Measurements from ENCODE around the gene FHL3.
"Not testable (repeated sequence)": the region's sequence is repeated elsewhere in the genome, so short reads cannot be mapped to it uniquely, and the experiment has no call there.

FHL3 gene

GRCh38 chr1:38041936-38042834, 36.9 kb upstream of the FHL3 start:
- DNase-seq (ENCODE audit: low read depth): no peak
- H3K4me3 ChIP-seq (ENCODE audit: low read depth, low read length): no peak overlapping the region
- TF ChIP-seq CTCF (IDR thresholded peaks at IDR 0.05; ENCODE audit: low read depth, low read length, missing control alignments): no peak

- no peak for DNase-seq (ENCODE audit: low read depth)
- no peak for TF ChIP-seq CTCF (IDR thresholded peaks at IDR 0.05; ENCODE audit: low read depth, low read length, missing control alignments)
- no peak overlapping the region for H3K4me3 ChIP-seq (ENCODE audit: low read depth, low read length)
Measured at GRCh38 chr1:38039331-38040088, 34.2 kb upstream of the FHL3 start.

DNA sequence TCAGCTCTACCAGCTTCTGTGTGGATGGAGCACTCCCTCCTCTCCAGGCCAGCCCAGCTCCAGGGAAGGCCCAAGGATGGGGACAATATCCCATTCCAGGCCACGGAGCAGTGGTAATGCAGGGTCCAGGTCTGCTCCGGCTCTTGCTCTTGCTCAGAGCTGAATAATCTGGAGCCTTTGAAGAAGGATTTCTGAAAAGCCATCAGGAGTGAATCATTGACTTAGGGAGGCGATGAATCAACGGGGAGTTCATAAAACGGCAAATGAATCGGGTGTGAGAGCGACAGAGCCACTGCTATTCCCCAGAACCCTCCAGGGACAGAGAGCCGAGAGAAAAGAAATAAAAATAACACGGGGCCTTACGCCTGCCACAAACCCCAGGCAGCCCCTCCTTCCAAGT, 33.5 kb upstream of the FHL3 start:
- H3K4me3 ChIP-seq (ENCODE audit: low read depth, low read length): no peak overlapping the region
- DNase-seq (ENCODE audit: low read depth): no peak
- TF ChIP-seq CTCF (IDR thresholded peaks at IDR 0.05; ENCODE audit: low read depth, low read length, missing control alignments): no peak

- no peak for DNase-seq (ENCODE audit: low read depth)
- H3K4me3 ChIP-seq (ENCODE audit: low read depth, low read length): no peak overlapping the region
- peak; percentile 26 for TF ChIP-seq CTCF (IDR thresholded peaks at IDR 0.05; ENCODE audit: low read depth, low read length, missing control alignments)
Measured at GRCh38 chr1:38037221-38037939, 32.1 kb upstream of the FHL3 start.

DNA sequence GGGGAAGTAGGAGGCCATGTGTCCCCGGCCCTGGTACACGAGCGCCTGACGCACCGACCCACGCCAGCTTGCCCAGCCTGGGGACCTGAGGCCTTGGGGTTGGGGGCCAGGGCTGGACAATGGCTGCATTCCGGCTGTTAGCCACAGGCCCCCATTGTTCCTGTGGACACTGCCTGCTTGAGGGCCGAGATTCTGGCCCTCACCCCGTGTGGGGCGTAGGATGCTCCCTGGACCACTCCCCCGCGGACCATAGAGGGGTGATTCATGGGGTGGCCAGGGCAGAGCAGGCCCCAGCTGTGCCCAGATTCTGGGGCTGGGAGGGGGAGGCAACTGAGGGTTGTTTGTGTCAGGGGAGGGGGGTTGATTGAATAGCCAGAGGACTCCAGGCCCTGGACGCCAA, 29.6 kb upstream of the FHL3 start:
- DNase-seq (ENCODE audit: low read depth): no peak
- H3K4me3 ChIP-seq (ENCODE audit: low read depth, low read length): no peak overlapping the region

GRCh38 chr1:38032992-38033391, 27.7 kb upstream of the FHL3 start:
- H3K4me3 ChIP-seq (ENCODE audit: low read depth, low read length); DNase-seq (ENCODE audit: low read depth): not testable (repeated sequence)

More for the DNA sequence above, 29.6 kb upstream of the FHL3 start:
- TF ChIP-seq CTCF (IDR thresholded peaks at IDR 0.05; ENCODE audit: low read depth, low read length, missing control alignments): no peak

DNA sequence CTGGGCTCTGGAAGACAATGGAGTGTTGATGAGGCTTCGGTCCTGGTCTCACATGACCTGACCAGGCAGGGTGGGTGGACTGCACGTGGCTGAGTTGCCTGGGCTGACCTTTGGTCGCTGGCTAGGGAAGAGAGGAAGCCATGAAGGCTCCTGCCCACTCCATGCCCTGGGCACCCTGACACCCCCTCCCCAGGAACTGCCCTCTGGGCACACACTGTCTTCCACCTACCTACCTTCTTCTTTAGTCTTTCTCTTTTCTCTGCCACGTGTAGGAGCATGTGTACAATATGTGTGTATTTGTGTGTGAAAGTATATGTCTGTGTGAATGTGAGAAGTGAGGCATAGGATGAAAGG, 26.2 kb upstream of the FHL3 start:
- DNase-seq (ENCODE audit: low read depth): no peak

More for the DNA sequence above, 26.2 kb upstream of the FHL3 start:
- H3K4me3 ChIP-seq (ENCODE audit: low read depth, low read length): no peak overlapping the region
- TF ChIP-seq CTCF (IDR thresholded peaks at IDR 0.05; ENCODE audit: low read depth, low read length, missing control alignments): no peak
